Adrenal gland (tissue), 12 donors: Measurements from ENCODE around the gene LMF1. TPM values are rescaled to one million over a fixed set of nuclear protein-coding genes. Genes with fewer than 3 reads are reported as not detected.

Source experiments
- DNase-seq, 7 donors: peaks; one replicate each; pipeline ENCODE4 v3.0.0-alpha.2; 2019 to 2020
- H3K27ac ChIP-seq, 5 donors: fragments of 200-600 bp; sonication (generic) in 4 of 5; 1 replicate in 3 of 5; 2 replicates in 2 of 5; pipeline versions ENCODE4 v1.5.1 to v1.8.0; 2016 to 2020; ENCODE audit warnings: mild to moderate bottlenecking in 1 of 5
- H3K27me3 ChIP-seq: fragments of 200-600 bp; 2 replicates; pipeline ENCODE4 v1.8.0; 2021
- H3K36me3 ChIP-seq, 2 donors: fragments of 200-600 bp; replicated peaks in 1 of 2; 1 replicate in 1 of 2; 2 replicates in 1 of 2; pipeline versions ENCODE4 v1.5.1 to v1.8.0; 2018 to 2022
- H3K4me1 ChIP-seq, 2 donors: fragments of 200-600 bp; replicated peaks in 1 of 2; 1 replicate in 1 of 2; 2 replicates in 1 of 2; pipeline versions ENCODE4 v1.5.1 to v1.8.0; 2018 to 2021
- H3K4me3 ChIP-seq, 4 donors: fragments of 200-600 bp; sonication (generic) in 3 of 4; one replicate each; pipeline ENCODE4 v1.5.1; 2016 to 2018
- H3K9me3 ChIP-seq, 3 donors: fragments of 200-600 bp; sonication (generic) in 1 of 3; replicated peaks in 1 of 3; 1 replicate in 2 of 3; 2 replicates in 1 of 3; pipeline versions ENCODE4 v1.5.1 to v1.8.0; 2016 to 2021
- POLR2A ChIP-seq, 2 donors: fragments of 450-650 bp; IDR thresholded peaks; one replicate each; pipeline ENCODE4 v1.6.1; 2017; ENCODE audit warnings: antibody characterized with exemption in 2 of 2, mild to moderate bottlenecking in 2 of 2, moderate library complexity in 1 of 2
- WGBS, 4 donors: extraction: QIAGEN DNeasy Blood & Tissue Kit in 2 of 4; methylation state at CpG; one replicate each; pipeline versions ENCODE4 v1.1.5 to v1.1.7; 2013 to 2017; 5-methylcytosine and 5-hydroxymethylcytosine counted together
- intact Hi-C, 2 donors: fragments of 100-400 bp; cut with DNase I; formaldehyde crosslinking; loops; one replicate each; pipeline versions ENCODE4 v1.14.1 to v1.15.0; 2022 to 2023
- polyA plus RNA-seq, 3 donors: library from polyadenylated mRNA; stranded (reverse); fragments of 200-250 nt in 2 of 3; fragments of 350-450 nt in 1 of 3; fragmentation: Illumina TruSeq in 1 of 3; extraction: RNeasy Lipid Tissue Mini Kit (QIAGEN cat#74804) in 1 of 3; gene quantifications; one replicate each; pipeline ENCODE4 v1.2.3, GENCODE V29; 2013 to 2014
- total RNA-seq, 9 donors: library from RNA; depleted of rRNA in 4 of 9; stranded (reverse); fragments of >200 nt in 4 of 9; fragments of 120-200 nt in 1 of 9; fragmentation: NEBNext Ultra II Directional in 1 of 9; extraction: Animal tissue kit (Norgen Biotek cat#: 25700) in 1 of 9; gene quantifications; one replicate each; pipeline versions ENCODE4 v1.1.0 to v1.2.4, GENCODE V29; 2013 to 2023
- TF ChIP-seq, protein P1 (sequence below), 6 experiments: fragments of 450-650 bp in 4 of 6; fragments of 200-600 bp in 2 of 6; sonication (generic) in 1 of 6; IDR thresholded peaks; 1 replicate in 5 of 6; 2 replicates in 1 of 6; pipeline versions ENCODE4 v1.5.1 to v1.8.0; 2016 to 2021; ENCODE audit warnings: antibody characterized with exemption in 6 of 6, mild to moderate bottlenecking in 2 of 6, moderate library complexity in 1 of 6
- donor health status: healthy with polysubstance abuse.
- donor health status: Bipolar disorder and iron deficiency.
- donor health status: DM: yes; HTN: yes; CAD: no.
- donor health status: DM: no; HTN: no; CAD: no.
- donor health status: DM: no; HTN: no; CAD: no.
- donor health status: DM: yes; HTN: yes; CAD: no.

LMF1 gene
- total and polyA plus RNA-seq, 12 donors, result 10.5 to 101 (median 36.3) TPM

DNA sequence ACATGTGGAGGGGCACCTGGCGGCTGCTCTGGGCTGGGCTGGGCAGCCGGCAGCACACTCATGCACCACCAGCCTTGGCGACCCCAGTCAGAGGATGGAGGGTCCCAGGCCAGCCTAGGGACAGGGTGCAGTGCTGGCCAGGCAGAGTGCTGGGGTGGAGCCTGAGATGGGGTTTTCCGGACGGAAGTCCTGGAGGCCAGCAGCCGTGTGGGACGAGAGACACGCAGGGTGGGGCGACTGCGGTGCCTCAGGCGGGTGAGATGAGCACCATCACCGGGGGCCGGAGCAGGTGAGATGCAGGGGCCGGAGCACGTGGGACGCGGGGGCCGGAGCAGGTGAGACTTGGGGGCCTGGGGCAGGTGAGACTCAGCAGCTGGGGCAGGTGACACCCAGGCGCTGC, 55.2 kb downstream of the LMF1 start:
- TF ChIP-seq POLR2A (IDR thresholded peaks at IDR 0.05), result no peak
- TF ChIP-seq, protein P1, sequence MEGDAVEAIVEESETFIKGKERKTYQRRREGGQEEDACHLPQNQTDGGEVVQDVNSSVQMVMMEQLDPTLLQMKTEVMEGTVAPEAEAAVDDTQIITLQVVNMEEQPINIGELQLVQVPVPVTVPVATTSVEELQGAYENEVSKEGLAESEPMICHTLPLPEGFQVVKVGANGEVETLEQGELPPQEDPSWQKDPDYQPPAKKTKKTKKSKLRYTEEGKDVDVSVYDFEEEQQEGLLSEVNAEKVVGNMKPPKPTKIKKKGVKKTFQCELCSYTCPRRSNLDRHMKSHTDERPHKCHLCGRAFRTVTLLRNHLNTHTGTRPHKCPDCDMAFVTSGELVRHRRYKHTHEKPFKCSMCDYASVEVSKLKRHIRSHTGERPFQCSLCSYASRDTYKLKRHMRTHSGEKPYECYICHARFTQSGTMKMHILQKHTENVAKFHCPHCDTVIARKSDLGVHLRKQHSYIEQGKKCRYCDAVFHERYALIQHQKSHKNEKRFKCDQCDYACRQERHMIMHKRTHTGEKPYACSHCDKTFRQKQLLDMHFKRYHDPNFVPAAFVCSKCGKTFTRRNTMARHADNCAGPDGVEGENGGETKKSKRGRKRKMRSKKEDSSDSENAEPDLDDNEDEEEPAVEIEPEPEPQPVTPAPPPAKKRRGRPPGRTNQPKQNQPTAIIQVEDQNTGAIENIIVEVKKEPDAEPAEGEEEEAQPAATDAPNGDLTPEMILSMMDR (IDR thresholded peaks at IDR 0.05), result no peak
- H3K36me3 ChIP-seq, result no peaks in the 10 kb centered on the region
- H3K4me1 ChIP-seq, result no peaks in the 10 kb centered on the region
- intact Hi-C loops, result no loop called here
- H3K4me3 ChIP-seq, result no peak overlapping the region
- WGBS, 4 donors, result 91 to 96% (median 93%) methylated on average over 17 to 19 of the region's 19 CpGs
- no peak for DNase-seq
- H3K27ac ChIP-seq, result no peak overlapping the region
- no peaks in the 10 kb centered on the region for H3K27me3 ChIP-seq
- no peaks in the 10 kb centered on the region for H3K9me3 ChIP-seq

DNA sequence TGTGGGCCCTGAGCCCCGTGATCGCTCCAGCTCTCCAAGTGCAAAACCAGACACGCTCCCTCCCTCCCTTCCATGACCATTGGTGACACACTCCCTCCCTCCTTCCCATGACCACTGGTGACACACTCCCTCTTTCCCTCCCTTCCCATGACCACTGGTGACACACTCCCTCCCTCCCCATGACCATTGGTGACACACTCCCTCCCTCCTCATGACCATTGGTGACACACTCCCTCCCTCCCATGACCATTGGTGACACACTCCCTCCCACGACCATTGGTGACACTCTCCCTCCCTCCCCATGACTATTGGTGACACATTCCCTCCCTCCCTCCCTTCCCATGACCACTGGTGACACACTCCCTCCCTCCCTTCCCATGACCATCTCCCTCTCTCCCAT, 56.3 kb downstream of the LMF1 start:
- 68 to 83% (median 78%) methylated on average over 4 of the region's 4 CpGs for WGBS, 4 donors
- no peaks in the 10 kb centered on the region for H3K9me3 ChIP-seq

DNA sequence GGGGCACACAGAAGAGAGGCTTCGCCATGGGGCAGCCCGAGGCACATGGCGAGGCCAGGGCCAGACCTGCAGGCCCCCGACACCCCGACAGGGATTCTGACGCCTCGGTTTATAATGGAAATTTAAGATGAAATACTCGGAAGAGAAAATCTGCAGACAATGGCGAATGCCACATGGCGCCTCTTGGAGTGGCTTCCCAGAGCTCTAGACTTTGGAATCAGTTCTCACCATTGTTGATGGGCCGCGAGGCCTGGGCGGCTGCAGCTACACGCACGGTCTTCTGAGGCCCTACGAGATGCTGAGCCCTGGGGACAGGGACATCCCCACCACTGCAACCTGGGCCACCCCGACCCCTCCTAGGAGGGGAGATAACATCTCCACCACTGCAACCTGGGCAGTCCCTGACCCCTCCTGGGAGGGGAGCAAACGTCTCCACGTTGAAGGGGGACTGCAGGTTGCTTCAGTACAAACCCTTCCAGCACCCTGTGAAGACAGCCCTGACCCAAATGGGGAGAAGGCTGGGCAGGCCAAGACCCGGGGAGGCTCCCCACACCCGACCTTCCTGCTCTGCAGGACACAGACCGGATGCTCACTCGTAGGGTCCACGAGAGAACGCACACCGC, 56.9 kb downstream of the LMF1 start:
- H3K36me3 ChIP-seq, result no peaks in the 10 kb centered on the region
- H3K4me1 ChIP-seq, result no peaks in the 10 kb centered on the region
- H3K9me3 ChIP-seq, result no peaks in the 10 kb centered on the region
- H3K27ac ChIP-seq, result no peak overlapping the region
- no peak overlapping the region for H3K4me3 ChIP-seq
- intact Hi-C loops, result no loop called here
- TF ChIP-seq, protein P1 (IDR thresholded peaks at IDR 0.05), result no peak
- TF ChIP-seq POLR2A (IDR thresholded peaks at IDR 0.05), result no peak
- 96 to 98% (median 97%) methylated on average over 19 to 26 of the region's 26 CpGs for WGBS, 4 donors
- H3K27me3 ChIP-seq, result no peaks in the 10 kb centered on the region
- no peak for DNase-seq

More for the DNA sequence above, 56.3 kb downstream of the LMF1 start:
- Histone ChIP-seq H3K4me3 (no peak overlapping the region), H3K4me1 (no peaks in the 10 kb centered on the region), H3K27me3 (no peaks in the 10 kb centered on the region), H3K27ac (no peak overlapping the region), H3K36me3 (no peaks in the 10 kb centered on the region)
- intact Hi-C loops, result no loop called here
- TF ChIP-seq, protein P1 (IDR thresholded peaks at IDR 0.05), result no peak
- no peak for TF ChIP-seq POLR2A (IDR thresholded peaks at IDR 0.05)
- peak in 1 of 7 donors; percentile 31 for DNase-seq

DNA sequence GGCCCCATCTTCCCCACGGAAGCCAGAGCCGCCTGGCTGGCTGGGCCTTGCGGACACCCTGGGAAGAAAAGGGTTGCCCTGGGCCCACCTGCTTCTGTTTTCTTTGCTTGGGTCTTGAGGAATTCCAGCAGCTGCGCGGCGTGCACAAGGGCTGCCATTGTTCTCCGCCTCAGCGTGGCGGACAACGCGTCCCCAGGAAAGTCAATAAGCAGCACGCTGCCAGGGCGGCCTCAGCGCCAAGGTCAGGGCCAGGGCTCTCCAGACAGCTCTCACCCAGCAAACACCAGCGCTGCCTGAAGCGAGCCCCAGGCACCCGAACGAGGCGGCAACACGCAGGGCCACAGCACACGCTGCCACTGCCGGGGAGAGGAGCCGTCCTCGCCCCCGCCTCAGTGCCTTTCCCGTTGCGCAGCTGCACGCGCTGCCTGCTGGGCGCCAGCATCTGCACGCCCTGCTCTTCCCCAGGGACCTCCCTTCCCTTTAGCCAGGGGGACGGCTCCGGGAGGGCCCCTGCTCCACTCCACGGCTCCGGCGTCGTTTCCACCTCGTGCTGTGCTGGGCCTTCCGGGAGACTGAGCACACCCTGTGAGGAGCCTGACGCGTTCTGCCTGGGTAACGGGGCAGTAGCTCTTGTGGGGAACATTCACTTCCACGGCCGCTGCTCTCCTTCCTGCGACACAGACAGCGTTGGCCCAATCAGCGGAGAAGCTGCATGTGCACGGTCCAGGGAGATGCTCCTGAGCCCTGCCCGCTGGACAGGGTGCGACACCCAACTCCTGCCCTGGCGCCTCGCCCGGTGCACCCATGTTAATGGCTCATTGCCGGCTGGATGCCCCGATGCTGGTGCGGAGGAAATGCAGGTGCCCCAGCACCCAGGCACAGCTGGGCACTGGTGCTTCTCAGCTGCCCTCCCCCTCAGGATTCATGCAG, 57.8 kb downstream of the LMF1 start:
- Histone ChIP-seq H3K4me1 (no peaks in the 10 kb centered on the region), H3K27ac (no peak overlapping the region), H3K9me3 (no peaks in the 10 kb centered on the region), H3K4me3 (no peak overlapping the region), H3K27me3 (no peaks in the 10 kb centered on the region), H3K36me3 (no peaks in the 10 kb centered on the region)
- TF ChIP-seq POLR2A (IDR thresholded peaks at IDR 0.05), result no peak
- TF ChIP-seq, protein P1 (IDR thresholded peaks at IDR 0.05), result no peak
- WGBS, 4 donors, result 84 to 92% (median 89%) methylated on average over 5 to 56 of the region's 56 CpGs
- intact Hi-C loops, result no loop called here
- DNase-seq, result no peak
